HG03175 (cell line): ENCODE results near the gene NEUROD2.

ENCODE experiments used
- ATAC-seq: cut with Tn5 transposase; IDR thresholded peaks from one replicate; pipeline ENCODE4 v1.9.1; 2021; ENCODE audit warnings: mild to moderate bottlenecking, moderate library complexity; ENCODE audit not compliant: unreplicated experiment

The NEUROD2 gene

GRCh38 chr17:39607851-39608130, at the start of gene NEUROD2:
Gene NEUROD2, minus strand, starts transcription at chr17:39607920. Its CDS starts 1,321 bp downstream, at chr17:39606599.
- no peak for ATAC-seq

DNA sequence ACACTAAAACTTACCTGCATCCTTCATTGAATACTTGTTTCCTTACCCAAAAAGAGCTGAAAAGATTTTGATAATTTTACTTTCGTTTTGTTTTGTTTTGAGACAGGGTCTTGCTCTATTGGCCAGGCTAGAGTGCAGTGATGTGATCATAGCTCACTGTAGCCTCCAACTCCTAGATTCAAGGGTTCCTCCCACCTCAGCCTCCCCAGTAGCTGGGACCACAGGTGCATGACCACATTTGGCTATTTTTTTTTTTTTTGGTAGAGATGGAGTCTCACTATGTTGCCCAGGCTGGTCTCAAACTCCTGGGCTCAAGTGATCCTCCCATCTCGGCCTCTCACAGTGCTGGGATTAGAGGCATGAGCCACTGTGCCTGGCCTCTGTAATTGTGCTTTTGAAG, 47.4 kb upstream of the NEUROD2 start:
- ATAC-seq = no peak

GRCh38 chr17:39653662-39654331, 46.1 kb upstream of the NEUROD2 start:
- no peak for ATAC-seq

- no peak for ATAC-seq
Measured at GRCh38 chr17:39653316-39653661, 45.6 kb upstream of the NEUROD2 start.

DNA sequence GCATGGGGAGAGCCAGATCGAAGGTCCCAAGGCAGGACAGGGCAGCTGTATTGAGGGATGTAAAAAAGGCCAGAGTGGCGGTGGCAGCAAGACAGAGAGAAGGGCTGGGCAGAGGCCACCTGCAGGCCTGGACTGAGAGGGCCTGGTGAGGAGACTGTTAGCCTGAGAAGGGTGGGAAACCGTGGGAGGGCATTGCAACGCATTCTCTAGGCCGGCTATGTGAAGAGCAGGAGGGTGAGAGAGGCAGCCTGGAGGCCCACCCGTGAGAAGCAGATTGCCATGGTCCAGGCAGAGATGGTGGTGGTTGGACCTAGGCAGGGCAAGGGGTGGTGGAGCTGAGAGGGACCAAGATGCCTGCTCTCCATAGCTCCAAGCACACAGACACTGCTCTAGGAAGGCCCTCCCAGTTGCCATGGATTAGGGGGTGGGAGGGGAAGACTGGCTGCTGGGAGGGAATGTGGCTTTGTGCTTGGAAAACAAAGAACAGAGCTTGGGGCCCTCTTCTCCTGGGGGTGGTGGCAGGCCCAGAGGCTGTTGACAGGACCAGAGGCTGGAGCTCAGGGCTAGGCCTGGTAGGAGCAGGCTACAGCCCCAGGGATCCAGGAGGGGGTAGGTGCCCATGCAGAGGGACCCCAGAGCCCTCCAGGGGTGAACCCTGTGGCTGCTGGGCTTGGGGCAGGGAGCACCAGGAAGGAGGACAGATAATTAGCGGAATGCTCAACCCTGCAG, 45.0 kb upstream of the NEUROD2 start:
- ATAC-seq = no peak

DNA sequence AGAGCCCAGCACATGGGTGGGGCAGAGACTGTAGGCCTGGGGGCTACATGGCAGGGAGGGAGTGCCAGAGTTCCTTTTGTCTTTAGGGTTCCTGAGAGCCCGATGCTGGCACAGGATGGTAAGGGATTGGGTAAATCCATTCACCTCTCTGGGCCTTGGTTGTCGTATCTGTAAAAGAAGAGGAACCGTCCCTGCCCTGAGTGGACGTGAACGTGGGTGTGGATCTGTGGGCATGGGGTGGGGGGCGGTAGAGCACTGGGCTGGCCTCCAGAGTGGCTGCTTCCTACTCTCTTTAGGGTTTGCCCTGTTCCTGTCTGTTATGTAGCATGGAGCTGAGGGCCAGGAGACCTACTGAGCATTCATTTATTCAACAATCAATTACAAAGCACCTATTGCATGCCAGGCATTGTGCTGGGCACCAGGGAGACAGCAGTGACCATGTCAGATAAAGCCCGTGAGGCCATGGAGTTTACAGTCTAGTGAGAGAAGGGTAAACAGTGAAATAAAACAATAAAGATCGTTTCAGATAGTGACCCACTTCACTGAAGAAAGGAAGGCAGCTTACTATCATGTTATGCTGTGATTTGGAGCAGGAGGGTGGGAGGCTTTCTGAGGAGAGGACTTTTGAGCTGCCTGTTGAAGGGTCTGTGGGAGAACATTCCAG, 44.3 kb upstream of the NEUROD2 start:
- no peak for ATAC-seq

- no peak for ATAC-seq
Measured at GRCh38 chr17:39650121-39650579, 42.4 kb upstream of the NEUROD2 start.

- no peak for ATAC-seq
Measured at GRCh38 chr17:39648616-39649366, 41.1 kb upstream of the NEUROD2 start.

DNA sequence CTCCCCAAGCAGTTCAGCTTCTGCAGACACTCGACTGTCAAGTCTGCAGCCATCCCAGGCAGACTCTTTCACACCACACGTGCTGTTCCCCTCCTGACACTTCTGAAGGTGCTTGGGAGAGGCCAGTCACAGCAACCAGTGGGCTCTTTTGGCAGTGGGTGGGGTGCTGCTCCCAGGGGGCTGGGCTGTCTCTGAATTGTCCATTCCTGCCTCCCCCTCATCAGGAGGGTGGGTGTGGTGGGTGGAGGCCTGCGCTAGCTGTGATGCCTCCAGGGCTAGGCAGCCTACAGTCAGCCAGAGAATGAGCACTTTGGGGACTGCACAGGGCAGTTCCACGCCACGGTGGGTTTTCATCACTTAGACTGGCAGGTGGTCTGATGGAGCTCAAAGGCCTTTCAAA, 39.5 kb upstream of the NEUROD2 start:
- no peak for ATAC-seq

- no peak for ATAC-seq
Measured at GRCh38 chr17:39643271-39643670, 35.6 kb upstream of the NEUROD2 start.

DNA sequence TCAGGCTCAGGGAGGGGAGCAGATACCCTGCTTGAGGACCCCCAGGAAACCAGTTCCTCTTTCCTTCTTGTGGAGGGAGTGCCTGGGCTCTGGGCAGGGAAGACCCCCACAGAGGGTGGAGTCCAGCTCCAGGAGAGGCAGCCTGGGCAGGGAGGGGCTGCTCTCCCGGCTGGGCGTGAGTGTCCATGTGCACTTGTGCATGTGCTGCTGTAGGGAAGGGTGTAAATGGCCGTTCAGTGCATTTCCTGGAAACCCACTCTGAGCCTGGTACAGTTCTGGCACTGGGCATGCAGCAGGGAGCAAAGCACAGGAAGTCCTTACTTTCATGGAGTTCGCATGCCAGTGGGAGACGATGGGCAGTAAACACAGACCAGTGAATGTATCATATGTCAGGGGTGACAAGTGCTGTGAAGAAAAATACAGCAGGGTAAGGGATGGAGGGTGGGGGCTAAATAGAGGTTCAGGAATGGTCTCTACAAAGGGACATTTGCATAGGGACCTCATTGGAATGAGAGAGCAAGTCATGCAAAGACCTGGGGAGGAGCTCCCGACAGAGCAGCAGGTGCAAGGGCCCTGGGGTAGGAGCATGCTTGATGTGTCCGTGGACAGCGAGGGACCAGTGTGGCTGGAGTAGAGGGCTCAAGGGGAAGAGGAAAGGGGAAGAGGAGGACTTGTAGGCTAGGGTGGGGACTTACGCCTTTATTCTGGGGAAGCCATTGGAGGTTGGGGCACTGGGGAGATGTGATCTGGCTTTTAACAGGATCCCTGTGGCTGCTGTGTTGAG, 34.8 kb upstream of the NEUROD2 start:
- ATAC-seq = no peak

DNA sequence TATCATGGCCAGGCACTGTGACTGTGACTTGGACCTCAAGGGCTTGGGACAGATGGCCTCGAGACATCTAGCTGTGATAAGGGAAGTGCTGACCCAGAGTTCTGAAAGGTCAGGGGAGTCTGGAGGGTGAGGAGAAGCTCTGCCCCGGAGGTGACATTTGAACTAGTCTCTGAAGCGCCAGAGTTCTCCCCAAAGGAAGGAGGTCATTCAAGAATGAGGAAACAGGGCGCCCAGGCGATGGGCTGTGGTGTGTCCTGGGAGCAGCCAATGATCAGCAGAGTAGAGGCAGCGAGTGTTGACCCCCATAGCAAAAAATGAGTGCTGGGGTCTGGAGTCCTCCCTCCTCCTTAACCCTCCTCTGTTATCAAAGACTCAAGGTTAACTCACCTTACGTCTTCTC, 34.2 kb upstream of the NEUROD2 start:
- no peak for ATAC-seq

- ATAC-seq = no peak
Measured at GRCh38 chr17:39641097-39641496, 33.4 kb upstream of the NEUROD2 start.

DNA sequence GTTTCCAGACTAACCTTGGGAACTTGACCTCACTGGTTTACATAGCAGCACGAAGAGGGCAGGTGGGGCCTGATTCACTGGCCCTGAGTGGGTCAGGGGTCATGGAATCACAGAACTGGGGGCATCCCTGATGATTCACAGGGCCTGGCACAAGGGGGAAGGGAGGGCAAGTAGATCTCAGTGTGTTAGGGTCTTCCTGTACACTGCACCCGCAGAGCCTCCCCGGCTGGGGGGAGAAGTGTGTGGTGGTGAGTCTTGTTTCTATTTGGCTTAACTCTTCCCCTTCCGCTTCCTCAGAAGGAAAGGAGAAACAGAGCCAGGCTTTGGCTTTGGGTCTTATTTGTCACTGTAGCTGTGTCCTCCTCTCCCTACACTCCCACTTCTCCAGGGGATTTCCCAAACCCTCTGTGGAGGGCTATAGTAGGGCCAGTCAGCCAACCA, 32.9 kb upstream of the NEUROD2 start:
- no peak for ATAC-seq

- ATAC-seq = no peak
Measured at GRCh38 chr17:39639566-39640458, 32.1 kb upstream of the NEUROD2 start.

DNA sequence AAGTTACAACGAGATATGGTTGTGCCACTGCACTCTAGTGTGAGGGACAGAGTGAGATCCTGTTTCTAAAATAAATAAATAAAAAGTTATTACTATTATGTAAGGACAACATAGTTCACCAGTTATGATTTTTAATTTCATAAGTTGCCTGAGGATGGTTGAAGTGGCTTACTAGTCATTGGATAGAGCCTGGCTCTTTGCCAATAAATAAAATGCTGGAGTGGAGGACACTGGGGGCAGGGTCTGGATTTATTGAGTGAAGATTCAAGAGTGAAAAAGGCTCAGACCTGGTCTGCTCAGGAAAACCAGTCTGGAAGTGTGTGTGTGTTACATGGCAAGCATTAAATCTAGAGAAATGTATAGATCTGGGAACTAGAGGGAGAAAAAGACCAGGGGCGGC, 31.3 kb upstream of the NEUROD2 start:
- ATAC-seq = no peak

DNA sequence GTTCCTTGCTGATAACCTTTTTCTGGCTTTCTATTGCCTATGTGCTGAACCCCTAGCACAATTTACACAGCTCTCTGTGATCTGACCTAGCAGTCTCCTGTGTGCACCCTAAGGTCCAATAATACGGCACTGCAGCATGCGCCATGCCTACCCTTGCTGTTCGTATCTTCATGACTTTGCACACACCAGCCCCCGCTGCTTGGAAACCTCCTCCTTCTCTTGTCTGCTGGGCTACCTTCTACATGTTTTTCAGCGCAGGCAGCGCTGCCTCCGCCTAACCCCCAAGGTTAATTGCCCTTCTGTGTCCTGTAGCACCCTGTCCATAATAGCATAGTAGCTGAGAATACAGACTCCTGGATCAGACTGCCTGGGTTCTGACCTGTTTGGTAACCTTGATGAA, 30.6 kb upstream of the NEUROD2 start:
- no peak for ATAC-seq

DNA sequence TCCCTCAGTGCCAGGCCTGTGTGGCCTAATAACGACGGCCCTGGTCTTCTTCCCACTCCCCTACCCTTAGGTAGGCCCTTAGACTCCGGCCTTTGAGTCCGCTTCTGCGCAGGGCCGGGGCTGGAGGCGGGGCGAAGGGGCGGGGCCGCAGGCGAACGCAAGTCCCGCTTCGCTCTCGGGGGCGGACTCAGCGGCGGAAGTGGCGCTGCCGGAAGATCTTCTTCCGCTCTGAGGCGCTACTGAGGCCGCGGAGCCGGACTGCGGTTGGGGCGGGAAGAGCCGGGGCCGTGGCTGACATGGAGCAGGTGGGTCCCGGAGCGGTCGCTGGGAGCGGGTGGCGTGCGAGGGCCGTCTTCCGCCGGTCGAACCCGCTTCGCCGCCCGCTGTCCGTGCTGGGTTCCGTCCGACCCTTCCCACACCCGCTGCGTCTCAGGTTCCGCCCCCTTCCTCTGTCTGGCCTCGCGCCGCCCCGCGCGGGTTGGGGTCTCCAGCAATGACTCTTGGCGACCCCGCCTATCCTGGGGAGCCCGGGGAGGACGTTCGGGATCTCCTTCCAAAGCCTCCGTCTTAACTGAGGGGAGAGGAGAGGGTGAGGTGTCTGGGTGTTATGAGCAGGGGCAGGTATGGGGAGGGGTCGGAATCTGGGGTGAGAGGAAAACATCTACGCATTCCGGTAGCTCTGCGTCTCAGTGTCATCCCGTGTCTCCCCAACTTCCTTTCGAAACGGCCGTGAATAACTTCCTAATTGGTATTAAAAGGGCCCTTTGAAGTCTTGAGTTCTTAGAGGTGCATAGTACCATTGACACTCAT, 29.4 kb upstream of the NEUROD2 start, which contains the start of gene STARD3:
STARD3 (plus strand) TSS at position 218 of the 810 bp plus-strand sequence. CDS start 16,388 bp downstream, outside the sequence.
- ATAC-seq = peak; percentile 69

DNA sequence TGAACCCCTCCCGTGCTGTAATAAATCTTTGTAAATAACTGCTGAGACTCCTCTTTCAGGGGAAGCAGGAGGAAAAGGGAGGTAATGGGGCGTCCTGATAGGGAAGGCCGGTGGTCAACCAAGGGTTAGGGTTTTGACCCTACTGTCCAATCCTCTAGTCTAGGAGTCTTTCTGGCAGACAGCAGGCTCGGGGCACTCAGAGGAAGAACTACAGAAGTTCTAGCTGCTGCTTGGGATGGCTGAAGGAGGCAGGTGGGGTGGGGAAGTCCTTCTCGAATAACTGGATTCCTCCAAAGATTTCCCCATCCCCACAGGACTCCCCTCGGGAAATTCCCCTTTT, 28.8 kb upstream of the NEUROD2 start:
- ATAC-seq = peak; percentile 2
